Cortex of kidney (tissue), 1 donor: ENCODE data around the gene NIPAL3.
"Not testable (repeated sequence)": the region's sequence is repeated elsewhere in the genome, so short reads cannot be mapped to it uniquely, and the experiment has no call there.

ENCODE experiments used
- DNase-seq: peaks from one replicate; lab custom pipeline; 2025; lab: John Stamatoyannopoulos, UW

The NIPAL3 gene

GRCh38 chr1:24490101-24490781 is 74.6 kb downstream of the NIPAL3 start:
- DNase-seq, result no peak

GRCh38 chr1:24491577-24492360 is 76.2 kb downstream of the NIPAL3 start:
- DNase-seq, result no peak

- not testable (repeated sequence) for DNase-seq
These were observed 77.3 kb downstream of the NIPAL3 start for GRCh38 chr1:24492935-24493334.

- no peak for DNase-seq
These were observed 78.2 kb downstream of the NIPAL3 start for GRCh38 chr1:24493785-24494184.

GRCh38 chr1:24498589-24498988 is 83.0 kb downstream of the NIPAL3 start:
- no peak for DNase-seq

GRCh38 chr1:24500448-24501048 is 84.9 kb downstream of the NIPAL3 start:
- DNase-seq, result no peak

GRCh38 chr1:24501371-24502064 is 85.9 kb downstream of the NIPAL3 start:
- DNase-seq, result no peak

GRCh38 chr1:24502065-24502708 is 86.6 kb downstream of the NIPAL3 start:
- DNase-seq, result no peak

- DNase-seq, result no peak
These were observed 87.1 kb downstream of the NIPAL3 start, which contains the start of gene RCAN3 for GRCh38 chr1:24502709-24503058. RCAN3 (plus strand) TSS chr1:24502836; CDS start chr1:24514373, 11,537 bp downstream.

GRCh38 chr1:24503059-24503751 is 87.6 kb downstream of the NIPAL3 start:
- DNase-seq, result no peak

GRCh38 chr1:24503870-24504523 is 88.4 kb downstream of the NIPAL3 start:
- DNase-seq, result no peak

GRCh38 chr1:24504560-24504959 is 89.0 kb downstream of the NIPAL3 start:
- no peak for DNase-seq

- DNase-seq, result no peak
These were observed 90.2 kb downstream of the NIPAL3 start for GRCh38 chr1:24505816-24506215.

- no peak for DNase-seq
These were observed 91.2 kb downstream of the NIPAL3 start for GRCh38 chr1:24506691-24507381.

GRCh38 chr1:24507405-24507804 is 91.8 kb downstream of the NIPAL3 start:
- DNase-seq, result no peak

- DNase-seq, result no peak
These were observed 93.3 kb downstream of the NIPAL3 start for GRCh38 chr1:24508911-24509310.

GRCh38 chr1:24513706-24514105 is 98.1 kb downstream of the NIPAL3 start:
- DNase-seq, result no peak

GRCh38 chr1:24514946-24515345 is 99.3 kb downstream of the NIPAL3 start:
- no peak for DNase-seq

GRCh38 chr1:24515671-24516209 is 100.1 kb downstream of the NIPAL3 start:
- DNase-seq, result not testable (repeated sequence)

- no peak for DNase-seq
These were observed 100.9 kb downstream of the NIPAL3 start for GRCh38 chr1:24516506-24516905.
